NCI-H82 treated with DMSO at 0.1 percent for 48 hours (cell line): ENCODE data around the gene MAGI1.

Experiments
- DNase-seq: peaks from one replicate; lab custom pipeline; 2025; ENCODE audit not compliant: unreplicated experiment; lab: John Stamatoyannopoulos, UW

Gene MAGI1

DNA sequence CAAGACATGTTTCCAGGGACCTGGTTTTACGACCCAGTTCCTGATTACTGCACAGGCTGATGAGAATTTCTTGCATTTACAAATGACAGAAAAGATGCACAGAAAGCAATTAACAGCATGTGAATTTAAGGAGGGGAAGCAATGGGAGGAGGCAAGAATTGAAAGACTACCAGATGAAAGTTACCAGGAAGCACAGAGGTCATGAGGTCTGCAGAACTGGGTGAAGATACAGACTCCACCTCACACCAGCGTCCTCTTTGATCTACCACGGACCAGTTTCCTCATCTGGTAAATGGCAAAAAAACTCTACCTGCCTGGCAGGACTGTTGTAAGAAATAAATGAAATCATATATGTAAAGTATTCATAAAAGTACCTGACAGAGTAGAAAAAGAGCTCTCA lies 266.0 kb downstream of the MAGI1 start:
- DNase-seq = no peak

DNA sequence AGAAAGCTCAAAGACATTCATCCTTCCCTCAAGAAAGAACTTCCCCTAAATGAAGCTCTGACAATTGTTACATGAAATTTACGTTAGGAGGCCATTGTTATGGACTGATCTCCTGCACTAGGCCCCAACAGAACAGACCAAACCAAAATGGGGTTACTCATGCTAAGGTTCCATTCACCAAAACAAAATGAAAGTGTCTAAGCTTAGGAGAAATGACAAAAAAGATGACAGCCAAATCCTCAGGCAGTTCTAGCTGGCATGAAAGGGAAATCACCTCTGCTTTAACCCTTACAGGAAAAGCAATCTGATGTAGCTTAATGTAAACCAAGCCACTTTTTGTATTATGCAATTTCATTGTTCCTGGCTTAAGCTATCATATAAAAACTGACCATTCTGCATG lies 271.2 kb downstream of the MAGI1 start:
- no peak for DNase-seq

DNA sequence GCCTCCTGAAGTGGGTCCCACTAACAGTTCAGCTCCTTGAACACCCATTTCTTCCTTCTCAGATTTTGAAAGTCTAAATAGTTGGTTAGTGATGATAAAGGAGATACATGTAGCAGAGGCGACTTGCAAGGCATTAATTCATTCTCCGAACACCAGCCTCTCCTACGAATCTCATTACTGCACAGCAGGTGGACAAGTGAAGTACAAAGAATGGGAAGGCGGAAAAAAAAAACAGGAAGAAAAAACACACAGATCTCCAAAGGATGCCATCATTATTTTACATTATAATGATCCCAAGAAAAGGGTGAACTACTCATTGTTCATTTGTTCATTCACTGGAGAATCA lies 276.5 kb downstream of the MAGI1 start:
- no peak for DNase-seq

DNA sequence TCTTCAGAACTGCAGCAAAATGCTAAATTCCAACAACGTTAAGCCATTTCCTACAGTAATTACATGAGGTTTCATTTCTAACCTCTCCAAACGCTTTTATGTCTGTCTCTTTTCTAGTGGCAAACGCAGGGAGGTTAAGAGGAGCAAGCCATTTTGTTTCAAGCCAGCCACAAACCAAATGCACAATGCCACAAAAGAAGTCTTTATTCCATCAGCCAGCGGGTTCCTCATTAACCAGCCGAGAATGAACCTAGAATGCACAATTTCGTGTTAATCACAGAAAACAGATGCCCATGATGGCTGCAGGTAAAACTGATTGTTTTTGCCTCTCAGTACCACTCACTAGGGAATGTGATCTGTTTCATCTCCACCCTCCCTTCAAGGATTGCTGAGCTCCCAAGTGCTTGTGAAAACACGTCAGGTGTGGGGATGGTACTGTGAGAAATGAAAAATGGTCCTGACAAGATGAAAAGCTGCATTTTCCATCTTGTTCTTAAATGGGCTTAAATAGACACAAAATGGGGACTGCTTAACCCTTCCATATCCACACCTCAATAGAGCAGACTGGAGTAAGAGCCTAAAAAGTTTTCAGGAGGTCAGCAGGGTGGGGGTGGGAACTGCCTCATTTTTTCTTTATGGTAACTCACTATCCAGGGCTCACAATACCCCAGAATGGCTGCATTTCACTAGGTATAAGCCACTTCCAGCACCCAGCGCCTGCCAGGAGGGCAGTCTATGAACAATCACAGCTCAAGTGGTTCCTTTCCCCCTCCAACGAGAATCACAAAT lies 277.1 kb downstream of the MAGI1 start:
- DNase-seq = no peak

DNA sequence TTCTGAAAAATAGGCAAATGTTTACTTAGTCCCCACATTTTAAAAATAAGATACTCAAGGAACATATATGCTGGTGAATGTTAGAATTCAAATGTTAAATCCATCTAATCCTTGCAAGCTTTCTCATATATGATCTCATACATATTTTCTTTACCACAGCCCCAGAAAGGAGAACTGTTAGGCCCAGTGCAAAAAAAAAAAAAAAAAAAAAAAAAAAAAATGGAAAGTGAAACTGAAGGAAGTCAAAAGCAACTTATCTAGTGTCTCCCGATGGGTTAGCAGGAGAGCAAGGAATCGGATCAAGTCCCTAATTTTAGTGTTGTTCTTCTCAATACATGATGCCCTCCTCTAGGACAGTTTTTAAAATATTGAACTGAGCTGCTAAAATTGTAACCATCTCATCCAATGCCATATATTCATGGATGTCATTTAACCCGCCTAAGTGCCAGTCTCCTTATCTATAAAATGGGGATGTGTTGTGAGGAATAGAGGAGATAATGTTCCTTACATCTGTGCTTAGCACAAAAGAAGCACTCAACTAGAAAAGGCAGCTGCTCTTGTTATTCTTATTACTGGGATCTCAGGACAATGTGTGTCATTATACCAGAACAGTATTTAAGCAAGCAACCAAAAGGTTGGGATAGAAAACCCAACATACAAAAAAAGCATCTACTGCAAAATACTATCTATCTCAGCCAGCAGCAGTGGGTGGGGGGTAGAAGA lies 279.7 kb downstream of the MAGI1 start:
- DNase-seq = no peak

DNA sequence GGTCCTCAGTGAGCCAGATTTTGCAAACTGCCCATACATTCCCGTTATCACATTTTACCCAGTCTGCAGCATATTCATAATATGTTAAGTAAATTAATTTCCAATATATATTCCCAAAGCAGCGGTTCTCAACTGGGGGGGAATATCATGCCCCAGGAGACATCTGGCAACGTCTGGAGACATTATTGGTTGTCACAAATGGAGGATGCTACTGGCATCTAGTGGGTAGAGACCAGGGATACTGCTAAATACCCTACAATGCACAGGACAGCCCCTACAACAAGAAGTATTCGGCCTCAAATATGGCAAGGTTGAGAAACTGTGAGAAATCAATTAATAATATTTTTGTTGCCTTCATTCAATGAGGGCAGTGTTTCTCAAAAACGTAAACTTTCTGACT lies 280.3 kb downstream of the MAGI1 start:
- no peak for DNase-seq

DNA sequence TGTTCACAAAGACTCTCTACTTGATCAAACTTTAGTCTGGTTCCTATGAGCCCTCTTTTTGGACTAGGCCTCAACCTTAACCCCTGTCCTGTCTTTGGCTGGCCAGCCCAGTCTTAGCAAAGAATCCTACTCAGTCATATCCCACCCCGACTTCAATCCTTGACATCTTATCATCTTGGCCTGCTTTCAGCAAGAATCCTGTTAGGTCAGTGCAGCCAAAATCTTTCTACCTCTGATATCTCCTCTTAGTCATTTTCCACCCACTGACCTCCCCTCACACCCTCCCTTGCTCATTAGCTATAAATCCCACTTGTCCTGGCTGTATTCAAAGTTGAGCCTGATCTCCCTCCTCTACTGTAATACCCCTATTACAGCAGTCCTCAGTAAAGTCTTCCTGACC lies 286.1 kb downstream of the MAGI1 start:
- DNase-seq = no peak

DNA sequence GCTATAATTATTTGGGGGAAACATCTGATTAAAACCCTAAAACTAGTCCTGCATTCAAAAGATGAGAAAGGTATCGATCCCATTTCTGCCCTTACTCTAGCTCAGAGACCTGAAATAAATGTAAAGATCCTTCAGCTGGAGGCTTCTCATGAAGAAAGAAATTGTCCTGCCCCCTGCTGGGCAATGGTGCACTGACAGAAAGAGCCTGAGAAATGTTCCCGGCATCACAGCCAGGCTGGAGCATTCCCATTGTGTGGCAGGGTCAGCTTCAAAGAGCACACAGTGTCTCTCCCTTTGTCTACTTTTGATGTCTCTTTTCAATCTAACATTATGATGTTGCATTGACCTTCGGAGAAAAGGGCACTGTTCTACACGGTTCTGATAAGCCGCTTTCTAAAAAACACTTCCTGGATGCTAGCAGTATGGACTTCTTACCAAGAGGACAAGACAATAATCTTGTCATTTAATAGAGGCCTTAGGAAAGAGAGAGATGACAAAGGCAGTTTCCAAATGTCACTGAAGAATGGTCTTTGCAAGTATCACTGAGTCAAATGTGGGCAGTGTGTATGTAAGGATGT lies 287.5 kb downstream of the MAGI1 start:
- peak; percentile 5 for DNase-seq

DNA sequence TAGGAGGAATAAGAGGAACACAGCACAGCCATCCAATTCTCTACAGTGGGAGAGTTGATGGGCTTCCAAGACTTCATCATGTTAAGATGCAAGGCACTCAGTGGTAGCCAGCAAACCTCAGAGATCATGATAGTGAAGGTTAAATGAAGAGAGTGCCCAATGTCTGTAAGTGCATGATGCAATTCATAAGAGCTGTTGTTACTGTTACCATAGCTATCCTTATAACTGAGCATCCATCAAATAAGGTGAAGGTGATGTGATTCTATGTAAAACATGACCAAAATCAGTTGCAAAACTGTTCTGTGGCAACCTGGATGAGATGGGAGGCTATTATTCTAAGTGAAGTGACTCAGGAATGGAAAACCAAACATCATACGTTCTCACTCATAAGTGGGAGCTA lies 289.7 kb downstream of the MAGI1 start:
- no peak for DNase-seq

DNA sequence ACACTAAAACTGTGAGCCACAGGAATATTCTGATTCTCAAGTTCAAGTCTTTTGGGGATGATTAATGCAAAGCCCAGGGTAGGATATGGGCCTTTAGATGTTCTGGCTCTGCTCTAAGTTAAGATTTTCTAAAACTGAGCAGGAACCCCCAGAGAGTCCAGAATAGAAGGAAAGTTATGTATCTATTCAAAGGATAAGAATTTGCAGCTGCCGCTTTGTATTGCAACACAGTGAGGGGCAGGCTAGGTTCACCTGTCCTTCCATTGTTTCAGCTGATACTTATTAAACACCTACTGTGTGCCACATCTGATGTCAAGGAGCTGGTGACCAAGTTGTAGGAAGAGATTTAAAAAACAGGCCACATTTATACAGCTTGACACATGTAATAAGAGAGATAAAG lies 290.4 kb downstream of the MAGI1 start:
- DNase-seq = no peak

DNA sequence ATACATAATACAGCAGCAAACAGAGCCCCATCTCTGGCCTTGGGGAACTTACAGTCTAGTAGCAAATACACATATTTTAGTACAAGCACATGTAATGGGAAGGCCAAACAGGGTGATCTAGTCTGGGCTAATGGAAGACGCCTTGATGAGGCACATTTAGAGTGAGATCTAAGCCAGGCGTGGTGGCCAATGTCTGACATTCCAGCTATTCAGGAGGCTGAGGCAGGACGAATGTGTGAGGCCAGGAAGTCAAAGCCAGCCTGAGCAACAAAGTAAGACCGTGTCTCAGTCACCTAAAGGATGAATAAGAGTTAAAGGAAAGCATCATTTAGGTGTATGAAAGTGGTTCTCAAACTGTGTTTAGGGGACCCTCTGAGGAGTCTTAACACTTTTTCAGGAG lies 291.9 kb downstream of the MAGI1 start:
- DNase-seq = no peak

DNA sequence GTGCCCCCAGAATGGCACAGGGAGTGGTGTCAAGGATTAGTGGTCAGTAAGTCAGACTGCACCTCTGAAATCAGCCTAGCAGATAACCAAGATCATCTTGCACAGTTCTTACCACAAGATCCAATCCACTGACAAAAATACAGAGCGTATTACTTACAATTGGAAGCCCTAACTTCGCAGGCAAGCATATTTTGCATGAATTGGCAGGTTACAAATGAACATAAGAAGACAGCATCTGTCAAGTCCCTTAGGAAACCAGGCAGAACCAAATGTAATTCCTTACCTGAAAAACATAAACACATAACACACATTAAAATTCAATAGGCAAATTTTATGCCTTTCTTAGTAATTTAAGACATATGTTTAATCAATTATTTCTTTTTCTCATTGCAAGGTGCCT lies 293.4 kb downstream of the MAGI1 start:
- no peak for DNase-seq

DNA sequence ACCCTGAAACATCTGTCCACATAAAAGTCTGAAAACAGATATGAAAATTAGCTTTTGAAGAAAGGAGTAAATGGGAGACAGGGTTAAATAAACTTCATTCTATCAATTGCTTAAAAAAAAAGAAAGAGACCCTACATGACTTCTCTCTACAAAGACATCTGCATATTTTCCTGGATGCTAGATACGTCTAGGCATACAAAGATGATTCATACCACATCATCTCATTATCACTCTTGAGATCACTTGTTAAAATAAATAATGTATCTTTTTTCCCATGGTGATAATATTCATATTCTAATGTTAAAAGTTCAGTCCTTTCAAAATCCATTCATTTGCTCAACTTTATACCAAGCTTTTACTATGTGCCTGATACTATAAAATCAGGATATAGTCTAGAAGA lies 295.8 kb downstream of the MAGI1 start:
- no peak for DNase-seq

DNA sequence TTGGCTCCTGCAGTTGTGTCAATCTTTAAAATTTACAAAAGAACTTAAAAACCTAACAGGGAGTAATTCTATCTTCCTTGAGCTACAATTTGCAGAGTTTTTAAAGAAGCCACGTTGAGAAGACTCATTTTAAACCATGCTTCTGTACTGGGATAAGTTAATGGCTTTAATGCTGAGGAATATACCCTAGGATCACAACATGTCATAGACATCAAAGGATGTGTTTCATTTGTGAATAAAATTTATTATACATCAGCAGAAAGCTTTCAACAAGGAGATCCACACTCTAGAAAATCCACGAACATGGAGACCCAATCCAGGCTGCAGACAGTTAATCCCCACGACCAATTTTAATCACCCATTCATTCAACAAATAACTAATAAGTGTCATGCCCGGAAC lies 297.2 kb downstream of the MAGI1 start:
- no peak for DNase-seq

DNA sequence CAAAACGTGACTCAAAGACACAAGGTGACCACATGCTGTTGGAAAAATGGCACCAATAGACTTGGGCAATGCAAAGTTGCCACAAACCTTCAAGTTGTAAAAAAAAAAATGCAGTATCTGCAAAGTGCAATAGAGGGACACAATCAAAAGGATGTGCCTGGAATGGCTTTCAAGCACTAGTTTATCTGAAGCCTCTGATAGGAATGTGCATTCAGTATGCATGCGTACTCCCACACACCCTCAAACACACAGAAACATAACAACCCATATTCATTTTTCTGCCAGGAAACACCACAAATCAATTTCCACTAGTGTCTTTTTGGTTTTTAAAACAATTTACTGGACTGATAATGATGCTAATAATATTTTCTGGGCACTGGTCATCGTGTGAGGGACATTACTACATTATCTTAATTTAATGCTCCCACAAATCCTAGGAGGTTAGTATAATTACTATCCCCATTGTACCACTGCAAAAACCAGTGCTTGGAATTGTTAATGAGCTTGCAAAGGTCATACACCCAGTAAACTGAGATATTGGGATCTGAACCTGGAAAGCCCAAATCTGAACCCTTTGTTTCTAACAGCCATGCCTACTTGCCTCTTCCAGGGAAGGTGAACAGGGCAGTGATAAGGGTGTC lies 298.7 kb downstream of the MAGI1 start:
- no peak for DNase-seq

DNA sequence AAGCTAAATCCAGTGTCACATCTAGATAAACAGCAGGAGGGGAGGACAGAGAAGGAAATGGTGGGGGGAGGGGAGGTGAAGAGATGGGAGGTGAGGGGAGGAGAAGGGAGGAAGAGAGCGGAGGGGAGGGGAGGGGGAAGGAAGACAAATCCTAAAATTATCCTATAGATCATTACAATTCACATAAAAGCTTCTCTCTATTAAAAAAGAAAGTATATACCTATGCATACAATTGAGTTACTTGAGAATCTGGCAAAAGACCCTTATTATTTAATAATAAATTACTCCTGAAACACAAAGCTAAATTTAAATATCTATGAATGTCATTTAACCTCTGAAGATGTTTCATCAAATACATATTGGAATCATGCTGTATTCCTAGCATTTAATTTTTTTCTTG lies 303.9 kb downstream of the MAGI1 start:
- no peak for DNase-seq

DNA sequence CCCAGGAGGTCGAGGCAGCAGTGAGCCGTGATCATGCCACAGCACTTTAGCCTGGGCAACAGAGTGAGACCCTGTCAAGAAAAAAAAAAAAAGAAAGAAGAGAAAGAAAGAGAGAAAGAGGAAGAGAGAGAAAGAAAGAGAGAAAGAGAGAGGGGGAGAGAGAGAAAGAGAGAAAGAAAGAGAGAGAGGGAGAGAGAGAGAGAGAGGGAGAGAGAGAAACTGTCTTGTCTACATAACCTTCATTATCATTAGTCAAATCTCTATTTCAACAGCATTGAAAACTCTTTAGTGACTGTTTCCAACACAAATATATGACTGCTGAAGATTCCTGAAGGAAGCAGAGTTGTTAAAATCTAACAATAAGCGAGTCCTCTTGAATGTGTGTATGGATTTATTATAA lies 304.3 kb downstream of the MAGI1 start:
- DNase-seq = no peak

DNA sequence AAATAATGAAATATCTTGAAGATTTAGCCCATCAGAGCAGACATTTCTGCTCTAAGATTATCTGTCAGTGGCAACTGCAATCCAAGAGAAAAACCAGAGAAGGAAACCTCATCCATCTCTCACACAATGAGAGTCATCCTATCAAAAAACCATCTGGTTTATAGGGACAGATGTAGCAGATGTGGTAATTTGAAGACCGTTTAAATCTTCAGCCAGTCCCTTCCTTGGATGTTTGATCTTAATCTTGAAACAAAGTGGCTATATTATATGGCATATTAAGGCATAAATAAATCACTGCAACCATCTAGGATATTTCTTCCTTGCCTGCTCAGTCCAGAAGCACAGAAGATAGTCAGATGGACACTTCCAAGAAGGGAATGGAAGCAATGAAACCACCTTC lies 305.3 kb downstream of the MAGI1 start:
- DNase-seq = no peak

DNA sequence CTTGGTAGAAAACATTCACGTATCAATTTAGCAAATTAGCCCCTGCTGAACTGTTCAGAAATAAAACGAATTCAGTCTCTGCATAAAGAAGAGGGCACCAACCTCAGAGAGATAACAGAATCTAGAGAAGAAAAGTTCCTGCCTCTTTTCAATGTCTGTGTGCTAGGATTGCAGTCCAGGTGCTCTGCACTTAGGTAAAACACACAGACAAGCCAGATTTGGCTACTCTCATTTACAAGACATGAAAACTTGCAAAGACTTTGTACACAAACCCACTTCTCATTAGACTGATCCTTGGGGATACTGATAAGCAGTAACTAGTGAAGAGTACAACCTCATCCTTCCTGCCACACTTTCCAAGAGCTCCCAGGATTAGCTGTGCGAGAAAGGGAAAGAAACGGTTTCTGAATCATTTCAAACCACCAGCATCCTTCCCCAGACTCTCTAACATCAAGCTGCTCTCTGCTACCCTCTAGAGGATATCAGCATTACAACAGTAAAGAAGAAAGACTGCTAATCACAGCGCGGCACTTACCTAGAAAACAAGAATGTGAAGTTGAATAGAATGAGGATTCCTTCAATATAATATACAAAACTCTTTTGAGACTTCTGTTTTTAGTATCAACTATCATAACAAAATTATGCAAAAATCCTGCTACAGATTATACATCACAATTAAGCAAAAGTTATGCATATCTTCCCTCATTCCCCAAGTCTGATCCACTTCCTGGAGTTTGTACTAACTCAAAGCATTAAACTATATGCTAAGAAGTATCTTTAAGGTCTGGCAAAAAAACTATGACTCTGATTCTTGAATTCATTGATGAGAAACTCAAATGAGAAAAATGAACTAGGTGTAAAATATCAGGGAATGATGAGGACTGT lies 306.4 kb downstream of the MAGI1 start:
- peak; percentile 30 for DNase-seq

DNA sequence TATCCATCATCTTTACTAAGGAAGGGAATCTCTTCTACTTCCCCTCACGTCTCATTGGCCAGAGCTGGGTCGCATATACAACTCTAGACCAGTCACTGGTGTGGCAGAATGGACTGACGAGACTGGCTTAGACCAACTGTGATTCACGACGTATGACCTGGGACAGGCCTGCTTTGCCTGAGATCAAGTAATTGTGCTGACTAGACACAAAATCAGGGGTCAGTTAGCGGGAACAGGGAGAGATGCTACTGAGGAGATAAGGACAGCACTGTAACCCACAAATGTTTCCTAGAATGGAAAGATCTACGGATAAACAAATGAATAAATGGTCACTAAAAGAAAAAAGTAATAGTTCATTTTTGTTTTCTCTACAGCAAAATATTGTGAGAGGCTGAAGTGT lies 308.3 kb downstream of the MAGI1 start:
- DNase-seq = no peak

DNA sequence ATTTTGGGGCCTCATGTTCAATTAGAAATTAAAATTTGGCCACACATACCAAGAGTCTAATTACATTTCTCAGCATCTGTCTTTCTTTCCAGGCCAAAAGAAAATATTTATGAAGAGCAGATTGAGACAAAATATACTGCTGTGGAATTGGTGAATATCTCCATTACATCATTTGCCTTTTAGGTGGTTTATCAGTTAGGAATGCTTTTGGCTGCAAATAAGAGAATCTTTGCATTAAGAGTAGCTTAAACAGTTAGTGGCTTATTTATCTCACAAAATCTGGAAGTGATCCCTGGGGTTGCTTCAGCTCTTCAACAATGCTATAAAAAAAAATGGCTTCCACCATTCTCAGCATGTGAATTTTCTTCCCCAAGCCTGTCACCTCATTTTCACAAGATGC lies 308.7 kb downstream of the MAGI1 start:
- DNase-seq = no peak
